Memory B cell (primary cell): ENCODE results near the gene XPO1.
A peak's percentile ranks its signal among the peaks of the same experiment; 100 is the strongest.
"Not testable (repeated sequence)": the region's sequence is repeated elsewhere in the genome, so short reads cannot be mapped to it uniquely, and the experiment has no call there.

Experiments used
- ATAC-seq: fragments of 150-1000 bp; cut with Tn5 transposase; 2 replicates; pipeline ENCODE4 v1.10.0; 2021; ENCODE audit warnings: low read depth, mild to moderate bottlenecking, moderate library complexity
- DNase-seq, 2 donors: peaks; one replicate each; pipeline ENCODE4 v3.0.0; 2022; ENCODE audit warnings: low spot score in 2 of 2
- H3K27ac Mint-ChIP-seq: one replicate; pipeline ENCODE4 v1.8.0; 2022; ENCODE audit warnings: mild to moderate bottlenecking, moderate library complexity, mixed read lengths
- H3K27me3 Mint-ChIP-seq: one replicate; pipeline ENCODE4 v1.8.0; 2022; ENCODE audit warnings: mixed read lengths
- H3K36me3 Mint-ChIP-seq: one replicate; pipeline ENCODE4 v1.8.0; 2022; ENCODE audit warnings: mild to moderate bottlenecking, mixed read lengths
- H3K4me1 Mint-ChIP-seq: one replicate; pipeline ENCODE4 v1.8.0; 2022; ENCODE audit warnings: mixed read lengths
- H3K4me3 Mint-ChIP-seq: one replicate; pipeline ENCODE4 v1.8.0; 2022; ENCODE audit warnings: mild to moderate bottlenecking, moderate library complexity, mixed read lengths
- H3K9me3 Mint-ChIP-seq: one replicate; pipeline ENCODE4 v1.8.0; 2022; ENCODE audit warnings: mixed read lengths

Gene XPO1

DNA sequence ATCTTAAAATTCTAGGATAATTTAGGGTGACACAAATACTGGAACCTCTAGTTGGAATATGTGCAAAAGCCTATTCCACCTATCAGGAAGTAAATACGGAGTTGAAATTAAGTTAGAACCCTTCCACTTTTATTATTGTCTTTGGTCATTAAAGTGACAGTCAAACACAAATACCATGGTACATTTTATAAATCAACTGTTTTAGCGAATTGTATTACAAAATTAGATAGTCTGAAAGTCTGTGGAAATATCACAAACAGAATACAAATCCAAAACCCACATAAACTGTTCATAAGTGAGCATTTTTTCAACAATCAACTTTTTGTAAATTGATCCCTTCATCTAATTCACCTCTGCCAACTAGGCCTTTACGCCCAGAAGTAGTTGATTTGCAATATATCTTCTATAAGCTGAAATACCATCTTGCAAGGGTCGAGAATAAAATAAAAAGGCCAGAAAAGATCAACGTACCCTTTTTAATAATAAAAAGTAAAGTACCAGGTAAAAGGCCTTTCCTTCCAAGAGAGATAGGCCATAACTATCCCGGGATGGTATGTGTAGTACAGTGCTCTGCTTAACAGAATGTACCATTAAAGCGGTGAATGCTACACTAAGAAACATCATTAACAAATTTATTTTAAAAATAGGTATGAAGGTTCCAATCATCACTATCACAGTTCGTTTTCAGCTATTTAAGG, 68.6 kb downstream of the XPO1 start:
- no peaks in the 10 kb centered on the region for H3K27me3 Mint-ChIP-seq

GRCh38 chr2:61468231-61468630, 69.9 kb downstream of the XPO1 start:
- H3K4me3 Mint-ChIP-seq, H3K27me3 Mint-ChIP-seq, ATAC-seq, H3K9me3 Mint-ChIP-seq, H3K36me3 Mint-ChIP-seq, H3K27ac Mint-ChIP-seq, DNase-seq: not testable (repeated sequence)
- H3K4me1 Mint-ChIP-seq = peaks cover 21% of the 10 kb centered on the region

More for the DNA sequence above, 68.6 kb downstream of the XPO1 start:
- peaks cover 12% of the 10 kb centered on the region for H3K4me1 Mint-ChIP-seq
- ATAC-seq (no peak), DNase-seq (no peak)
- H3K27ac Mint-ChIP-seq = peak overlapping the region; percentile 99
- H3K9me3 Mint-ChIP-seq = no peaks in the 10 kb centered on the region
- peak overlapping the region; percentile 96 for H3K4me3 Mint-ChIP-seq
- H3K36me3 Mint-ChIP-seq = no peaks in the 10 kb centered on the region

DNA sequence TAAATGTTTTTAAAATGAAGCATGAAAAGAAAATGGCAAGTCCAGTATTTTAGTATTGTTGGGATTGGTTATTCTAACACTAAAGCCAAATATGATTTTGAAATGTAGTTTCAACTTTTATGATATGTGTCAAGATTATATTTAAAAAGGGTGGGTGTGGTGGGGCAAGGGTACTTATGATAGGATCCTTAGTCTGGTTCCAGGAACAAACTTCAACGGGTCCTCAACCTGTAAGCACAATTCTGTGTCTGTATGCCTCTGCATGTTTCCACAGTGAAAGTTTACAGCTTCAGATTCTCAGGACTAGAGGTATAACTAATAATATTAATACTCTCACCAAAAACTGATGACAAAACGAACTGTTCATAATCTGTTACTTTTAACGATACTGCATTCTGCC, 73.1 kb downstream of the XPO1 start:
- DNase-seq (no peak), ATAC-seq (no peak)
- Mint-ChIP-seq H3K9me3 (no peaks in the 10 kb centered on the region), H3K36me3 (no peaks in the 10 kb centered on the region), H3K27ac (peak overlapping the region; percentile 95), H3K27me3 (no peaks in the 10 kb centered on the region), H3K4me3 (no peak overlapping the region), H3K4me1 (peaks cover 17% of the 10 kb centered on the region)

GRCh38 chr2:61463769-61464475, 74.2 kb downstream of the XPO1 start:
- no peaks in the 10 kb centered on the region for H3K9me3 Mint-ChIP-seq
- no peak for DNase-seq
- H3K4me1 Mint-ChIP-seq = peaks cover 20% of the 10 kb centered on the region
- H3K27ac Mint-ChIP-seq = peak overlapping the region; percentile 95
- no peaks in the 10 kb centered on the region for H3K27me3 Mint-ChIP-seq
- H3K36me3 Mint-ChIP-seq = no peaks in the 10 kb centered on the region
- peak overlapping the region; percentile 66 for H3K4me3 Mint-ChIP-seq
- ATAC-seq = peak; percentile 40

GRCh38 chr2:61461404-61461803, 76.8 kb downstream of the XPO1 start:
- H3K4me3 Mint-ChIP-seq = no peak overlapping the region
- DNase-seq = no peak
- H3K4me1 Mint-ChIP-seq = peaks cover 31% of the 10 kb centered on the region
- no peaks in the 10 kb centered on the region for H3K27me3 Mint-ChIP-seq
- H3K36me3 Mint-ChIP-seq = no peaks in the 10 kb centered on the region
- no peak for ATAC-seq
- H3K9me3 Mint-ChIP-seq = no peaks in the 10 kb centered on the region
- no peak overlapping the region for H3K27ac Mint-ChIP-seq

DNA sequence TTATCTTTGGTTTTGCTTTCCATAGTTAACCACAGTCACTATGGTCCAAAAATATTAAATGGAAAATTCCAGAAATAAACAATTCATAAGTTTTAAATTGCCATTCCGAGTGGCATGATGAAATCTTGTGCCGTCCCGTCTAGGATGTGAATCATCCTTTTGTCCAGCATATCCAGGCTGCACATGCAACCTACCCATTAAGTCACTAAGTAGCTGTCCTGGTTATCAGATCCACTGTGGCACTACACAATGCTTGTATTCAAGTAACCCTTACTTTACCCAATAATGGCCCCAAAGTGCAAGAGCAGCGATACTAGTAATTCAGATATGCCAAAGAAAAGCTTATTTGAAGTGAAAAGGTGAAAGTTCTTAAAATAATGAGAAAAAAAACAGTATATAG, 78.0 kb downstream of the XPO1 start:
- DNase-seq = no peak
- Mint-ChIP-seq H3K4me3 (no peak overlapping the region), H3K9me3 (no peaks in the 10 kb centered on the region), H3K27me3 (no peaks in the 10 kb centered on the region), H3K36me3 (peaks cover 4% of the 10 kb centered on the region), H3K27ac (no peak overlapping the region), H3K4me1 (peaks cover 36% of the 10 kb centered on the region)
- ATAC-seq = no peak

DNA sequence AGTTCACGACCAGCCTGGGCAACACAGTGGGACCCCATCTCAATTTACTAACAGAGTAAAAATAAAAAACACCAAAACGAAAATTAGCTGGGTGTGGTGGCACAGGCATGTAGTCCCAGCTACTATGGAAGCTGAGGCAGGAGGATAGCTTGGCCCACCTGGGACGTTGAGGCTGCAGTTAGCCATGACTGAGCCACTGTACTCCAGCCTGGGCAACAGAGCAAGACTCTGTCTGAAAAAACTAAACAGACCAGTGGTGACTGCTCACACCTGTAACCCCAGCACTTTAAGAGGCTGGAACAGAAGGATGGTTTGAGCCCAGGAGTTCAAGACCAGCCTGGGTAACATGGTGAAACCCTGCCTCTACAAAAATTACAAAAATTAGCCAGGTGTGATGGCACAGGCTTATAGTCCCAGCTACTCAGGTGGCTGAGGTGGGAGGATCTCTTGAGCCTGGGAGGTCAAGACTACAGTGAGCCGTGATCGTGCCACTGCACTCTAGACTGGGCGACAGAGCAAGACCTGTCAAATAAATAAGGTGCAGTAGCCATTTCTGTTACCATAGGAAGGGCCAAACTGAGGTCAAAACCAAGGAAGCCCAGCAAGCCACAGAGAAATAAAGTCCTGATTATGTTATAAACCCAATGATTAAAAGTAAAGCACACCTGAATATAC, 81.3 kb downstream of the XPO1 start:
- H3K27ac Mint-ChIP-seq = no peak overlapping the region
- H3K27me3 Mint-ChIP-seq = no peaks in the 10 kb centered on the region
- ATAC-seq (no peak), DNase-seq (no peak)
- H3K4me1 Mint-ChIP-seq = peaks cover 27% of the 10 kb centered on the region
- peaks cover 6% of the 10 kb centered on the region for H3K36me3 Mint-ChIP-seq
- no peak overlapping the region for H3K4me3 Mint-ChIP-seq
- no peaks in the 10 kb centered on the region for H3K9me3 Mint-ChIP-seq

DNA sequence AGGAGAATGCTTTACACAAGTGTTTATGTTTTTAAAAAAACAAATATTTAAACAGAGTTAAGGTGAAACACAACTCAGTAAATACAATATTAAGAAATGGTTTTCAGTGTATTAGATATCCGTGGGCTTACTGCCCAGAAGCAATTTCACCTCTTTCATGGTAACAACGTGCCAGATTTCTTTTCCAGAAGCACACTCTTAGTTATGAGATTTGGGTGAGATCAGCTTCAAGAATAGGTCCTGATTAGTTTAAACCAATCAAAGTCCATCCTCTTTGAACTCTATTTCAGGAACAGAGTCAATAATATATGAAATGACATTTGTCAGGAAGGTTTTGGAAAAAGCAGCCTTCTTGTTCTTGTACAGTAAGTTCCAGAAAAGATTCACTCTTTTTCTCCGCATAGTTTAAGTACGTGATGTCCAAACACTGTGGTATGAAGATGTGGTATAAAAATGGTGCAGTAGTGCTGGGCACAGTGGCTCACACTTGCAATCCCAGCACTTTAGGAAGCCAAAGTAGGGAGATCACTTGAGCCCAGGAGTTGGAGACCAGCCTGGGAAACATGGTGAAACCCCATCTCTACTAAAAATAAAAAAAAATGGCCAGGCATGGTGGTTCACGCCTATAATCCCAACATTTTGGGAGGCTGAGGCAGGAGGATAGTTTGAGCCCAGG, 81.9 kb downstream of the XPO1 start:
- Mint-ChIP-seq H3K4me1 (peaks cover 27% of the 10 kb centered on the region), H3K4me3 (no peak overlapping the region), H3K27me3 (no peaks in the 10 kb centered on the region), H3K36me3 (peaks cover 6% of the 10 kb centered on the region), H3K27ac (no peak overlapping the region), H3K9me3 (no peaks in the 10 kb centered on the region)
- no peak for ATAC-seq
- no peak for DNase-seq

DNA sequence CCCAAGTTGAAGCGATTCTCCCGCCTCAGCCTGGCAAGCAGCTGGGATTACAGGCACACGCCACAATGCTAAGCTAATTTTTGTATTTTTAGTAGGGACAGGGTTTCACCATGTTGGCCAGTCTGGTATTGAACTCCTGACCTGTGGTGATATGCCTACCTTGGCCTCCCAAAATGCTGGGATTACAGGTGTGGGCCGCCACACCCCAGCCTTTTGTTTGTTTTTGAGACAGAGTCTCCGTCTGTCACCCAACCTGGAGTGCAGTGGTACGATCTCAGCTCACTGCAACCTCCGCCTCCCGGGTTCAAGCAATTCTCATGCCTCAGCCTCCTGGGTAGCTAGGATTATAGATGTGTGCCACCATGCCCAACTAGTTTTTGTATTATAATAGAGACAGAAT, 83.2 kb downstream of the XPO1 start:
- DNase-seq, H3K27ac Mint-ChIP-seq, H3K4me3 Mint-ChIP-seq, H3K9me3 Mint-ChIP-seq, ATAC-seq, H3K36me3 Mint-ChIP-seq, H3K27me3 Mint-ChIP-seq: not testable (repeated sequence)
- H3K4me1 Mint-ChIP-seq = peaks cover 27% of the 10 kb centered on the region

DNA sequence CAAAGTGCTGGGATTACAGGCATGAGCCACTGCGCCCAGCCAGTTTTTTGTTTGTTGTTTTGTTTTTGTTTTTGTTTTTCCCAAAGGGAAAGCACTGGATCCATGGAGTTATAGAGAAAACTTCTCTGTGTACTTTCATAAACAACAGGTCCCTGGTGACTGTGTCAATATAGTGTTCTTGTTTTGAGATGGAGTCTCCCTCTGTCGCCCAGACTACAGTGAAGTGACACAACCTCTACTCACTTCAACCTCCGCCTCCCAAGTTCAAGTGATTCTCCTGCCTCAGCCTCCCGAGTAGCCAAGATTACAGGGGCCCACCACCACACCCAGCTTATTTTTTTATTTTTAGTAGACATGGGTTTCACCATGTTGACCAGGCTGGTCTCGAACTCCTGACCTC, 83.8 kb downstream of the XPO1 start:
- no peak for ATAC-seq
- Mint-ChIP-seq H3K4me3 (no peak overlapping the region), H3K27ac (no peak overlapping the region), H3K4me1 (peaks cover 28% of the 10 kb centered on the region), H3K36me3 (peaks cover 8% of the 10 kb centered on the region), H3K27me3 (no peaks in the 10 kb centered on the region), H3K9me3 (no peaks in the 10 kb centered on the region)
- no peak for DNase-seq

GRCh38 chr2:61452392-61452791, 85.8 kb downstream of the XPO1 start:
- peaks cover 12% of the 10 kb centered on the region for H3K36me3 Mint-ChIP-seq
- ATAC-seq (no peak), DNase-seq (no peak)
- no peaks in the 10 kb centered on the region for H3K9me3 Mint-ChIP-seq
- no peaks in the 10 kb centered on the region for H3K27me3 Mint-ChIP-seq
- H3K4me3 Mint-ChIP-seq = no peak overlapping the region
- no peak overlapping the region for H3K27ac Mint-ChIP-seq
- peaks cover 19% of the 10 kb centered on the region for H3K4me1 Mint-ChIP-seq

- no peak for ATAC-seq
- no peaks in the 10 kb centered on the region for H3K9me3 Mint-ChIP-seq
- H3K27me3 Mint-ChIP-seq = no peaks in the 10 kb centered on the region
- peaks cover 14% of the 10 kb centered on the region for H3K4me1 Mint-ChIP-seq
- no peak for DNase-seq
- H3K36me3 Mint-ChIP-seq = peaks cover 12% of the 10 kb centered on the region
- H3K4me3 Mint-ChIP-seq = no peak overlapping the region
- H3K27ac Mint-ChIP-seq = no peak overlapping the region
Measured at GRCh38 chr2:61451178-61451577, 87.0 kb downstream of the XPO1 start.

- Mint-ChIP-seq H3K4me1 (peaks cover 9% of the 10 kb centered on the region), H3K27me3 (no peaks in the 10 kb centered on the region)
Measured at GRCh38 chr2:61450144-61450543, 88.0 kb downstream of the XPO1 start.

GRCh38 chr2:61448229-61448628, 89.9 kb downstream of the XPO1 start:
- Mint-ChIP-seq H3K27ac (no peak overlapping the region), H3K36me3 (peaks cover 20% of the 10 kb centered on the region), H3K27me3 (no peaks in the 10 kb centered on the region), H3K9me3 (peaks cover 2% of the 10 kb centered on the region), H3K4me3 (no peak overlapping the region), H3K4me1 (peaks cover 22% of the 10 kb centered on the region)
- no peak for DNase-seq
- no peak for ATAC-seq

More at GRCh38 chr2:61450144-61450543, 88.0 kb downstream of the XPO1 start:
- no peak for DNase-seq
- peak; percentile 89 for ATAC-seq
- H3K9me3 Mint-ChIP-seq = no peaks in the 10 kb centered on the region
- H3K36me3 Mint-ChIP-seq = peaks cover 10% of the 10 kb centered on the region
- H3K27ac Mint-ChIP-seq = no peak overlapping the region
- H3K4me3 Mint-ChIP-seq = no peak overlapping the region
